Suprapubic skin (tissue), 4 donors: Measurements from ENCODE around the gene TLR3.

Source experiments
- CTCF ChIP-seq, 2 donors: fragments of 200-600 bp in 1 of 2; fragments of 450-650 bp in 1 of 2; sonication (generic) in 1 of 2; IDR thresholded peaks; one replicate each; pipeline ENCODE4 v1.5.1; 2016 to 2019; ENCODE audit warnings: antibody characterized with exemption in 2 of 2, mild to moderate bottlenecking in 1 of 2, moderate library complexity in 1 of 2
- POLR2A ChIP-seq, 2 donors: fragments of 450-650 bp; IDR thresholded peaks; one replicate each; pipeline ENCODE4 v1.6.1; 2017; ENCODE audit warnings: antibody characterized with exemption in 2 of 2, mild to moderate bottlenecking in 2 of 2, moderate library complexity in 2 of 2
- POLR2AphosphoS5 ChIP-seq, 3 donors: sonication (generic); formaldehyde crosslinking; IDR thresholded peaks; one replicate each; pipeline ENCODE4 v1.6.1; 2017; ENCODE audit warnings: antibody characterized with exemption in 3 of 3

- no peak for TF ChIP-seq POLR2A (IDR thresholded peaks at IDR 0.05)
- no peak for TF ChIP-seq CTCF (IDR thresholded peaks at IDR 0.05)
- no peak for TF ChIP-seq POLR2AphosphoS5 (IDR thresholded peaks at IDR 0.05)
Measured at GRCh38 chr4:186105647-186106321, 36.8 kb downstream of the TLR3 start.
